Left colon (tissue), 2 donors: ENCODE measurements around the gene IL13. TPM values are rescaled to one million over a fixed set of nuclear protein-coding genes. Genes with fewer than 3 reads are reported as not detected.
A peak's percentile ranks its signal among the peaks of the same experiment; 100 is the strongest.

Experiments used
- ATAC-seq: fragments of 200-7000 bp; cut with Tn5 transposase; one replicate; pipeline ENCODE4 v1.9.1; 2020; ENCODE audit warnings: mild to moderate bottlenecking, moderate library complexity
- DNase-seq, 2 donors: peaks; one replicate each; pipeline ENCODE4 v3.0.0-alpha.2; 2020
- intact Hi-C, 2 donors: fragments of 100-400 bp; cut with DNase I in 1 of 2; cut with micrococcal nuclease in 1 of 2; formaldehyde crosslinking; loops; one replicate each; pipeline versions ENCODE4 v1.11.2 to v1.14.0; 2022; cut with DNase I, micrococcal nuclease
- total RNA-seq, 2 donors: library from RNA; stranded (reverse); fragmentation: NEBNext Ultra II Directional; extraction: Animal tissue kit (Norgen Biotek cat#: 25700); gene quantifications; one replicate each; pipeline ENCODE4 v1.2.1, GENCODE V29; 2021
- donor health status: DM: no; HTN: no; CAD: no.
- donor health status: DM: yes; HTN: yes; CAD: no.

IL13 gene
- total RNA-seq, 2 donors from 2014 or later: not detected

DNA sequence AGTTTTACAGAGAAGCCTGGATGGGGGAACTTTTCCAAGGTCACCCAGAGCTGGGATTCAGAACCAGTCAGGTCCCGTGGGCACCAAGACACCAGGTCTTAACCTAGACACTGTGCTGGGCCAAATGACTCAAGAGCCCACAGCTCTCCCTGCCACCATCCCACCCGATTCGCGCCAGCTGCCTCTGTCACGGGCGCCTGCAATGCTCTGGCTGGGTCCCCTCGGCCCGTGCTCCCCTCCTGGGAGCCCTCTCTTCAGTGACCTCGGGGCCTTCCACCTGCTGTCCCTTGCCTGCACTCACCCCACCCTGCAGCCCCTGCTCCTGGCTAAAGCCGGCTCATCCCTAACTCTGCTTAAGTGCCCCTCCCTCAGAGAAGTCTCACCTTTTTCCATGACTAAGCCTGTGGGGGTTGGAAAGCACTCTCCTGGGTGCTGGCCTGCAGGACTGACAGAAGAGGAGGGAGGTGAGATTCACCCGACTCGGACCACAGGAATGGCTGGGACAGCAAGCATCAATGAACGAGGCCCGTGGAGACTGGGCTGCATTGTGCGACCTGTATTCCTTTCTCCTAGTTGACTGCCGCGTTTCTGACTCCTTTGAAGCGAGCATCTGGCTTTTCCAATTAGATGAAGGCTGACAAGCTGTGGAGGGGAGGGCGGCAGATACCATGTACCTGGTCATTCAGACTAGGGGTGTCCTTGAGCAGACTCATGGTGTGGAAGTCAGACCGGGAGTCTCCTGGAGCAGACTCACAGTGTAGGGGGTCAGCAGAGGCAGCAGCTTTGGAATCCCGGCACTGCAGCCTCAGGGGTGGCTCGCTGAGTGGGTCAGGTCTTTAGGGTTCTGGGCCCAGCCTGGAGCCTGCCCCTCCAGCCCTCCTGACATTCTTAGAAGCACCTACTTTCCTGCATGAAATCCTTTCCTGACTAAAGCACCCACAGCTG, 10.1 kb downstream of the IL13 start:
- ATAC-seq (no peak), DNase-seq (no peak)
- intact Hi-C loops: no loop called here

DNA sequence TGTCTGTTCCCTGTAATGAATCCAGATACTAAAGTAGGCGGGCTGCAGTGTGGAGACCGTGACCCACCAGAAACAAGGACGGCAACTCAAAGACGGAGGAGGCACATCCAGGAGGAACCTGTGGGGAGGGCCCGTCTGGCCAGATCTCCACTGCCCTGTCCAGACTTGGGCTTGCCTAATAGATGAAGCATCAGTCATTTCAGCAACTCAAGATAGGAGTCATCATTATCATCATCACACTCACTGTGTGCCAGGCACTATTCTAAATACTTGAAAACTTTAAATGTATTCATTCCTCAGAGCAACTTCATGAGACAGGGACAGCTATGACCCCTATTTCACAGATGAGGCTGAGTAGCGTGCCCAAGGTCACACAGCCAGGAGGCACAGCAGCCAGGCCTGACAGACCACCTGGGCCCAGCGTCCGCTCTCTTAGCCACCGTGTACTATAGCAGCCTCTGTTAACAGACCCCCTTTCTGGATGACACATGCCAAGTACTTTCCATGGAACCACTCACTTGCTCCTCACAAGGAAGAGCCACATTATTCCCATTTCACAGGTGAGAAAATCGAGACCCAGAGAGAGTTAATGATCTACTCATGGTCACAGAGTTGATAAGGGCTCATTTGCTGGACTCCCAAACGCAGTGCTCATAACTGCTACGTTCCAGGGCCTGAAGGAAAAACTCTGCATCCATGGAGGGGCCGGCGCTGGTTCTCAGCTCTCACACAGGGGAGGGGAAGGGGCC, 10.9 kb downstream of the IL13 start:
- intact Hi-C loops: no loop called here
- ATAC-seq: no peak
- DNase-seq: no peak

DNA sequence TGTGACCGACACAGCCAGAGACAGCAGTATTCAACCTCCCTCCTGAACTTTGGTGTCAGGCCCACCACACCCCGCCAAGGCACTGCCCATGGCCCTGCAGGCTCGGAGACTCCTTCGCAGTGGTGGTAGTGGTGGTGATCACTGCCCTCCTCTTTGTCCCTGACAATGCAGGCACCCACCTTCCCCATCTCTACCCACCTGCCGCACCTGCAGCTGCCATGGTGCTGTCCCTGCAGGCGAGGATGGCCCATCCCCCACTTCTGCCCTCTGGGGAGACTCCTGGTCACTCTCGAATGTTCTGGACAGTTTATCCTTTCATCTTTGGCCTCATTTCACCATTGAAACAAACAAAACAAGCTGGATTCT, 11.5 kb downstream of the IL13 start:
- no peak for DNase-seq
- ATAC-seq: no peak
- intact Hi-C loops: no loop called here

DNA sequence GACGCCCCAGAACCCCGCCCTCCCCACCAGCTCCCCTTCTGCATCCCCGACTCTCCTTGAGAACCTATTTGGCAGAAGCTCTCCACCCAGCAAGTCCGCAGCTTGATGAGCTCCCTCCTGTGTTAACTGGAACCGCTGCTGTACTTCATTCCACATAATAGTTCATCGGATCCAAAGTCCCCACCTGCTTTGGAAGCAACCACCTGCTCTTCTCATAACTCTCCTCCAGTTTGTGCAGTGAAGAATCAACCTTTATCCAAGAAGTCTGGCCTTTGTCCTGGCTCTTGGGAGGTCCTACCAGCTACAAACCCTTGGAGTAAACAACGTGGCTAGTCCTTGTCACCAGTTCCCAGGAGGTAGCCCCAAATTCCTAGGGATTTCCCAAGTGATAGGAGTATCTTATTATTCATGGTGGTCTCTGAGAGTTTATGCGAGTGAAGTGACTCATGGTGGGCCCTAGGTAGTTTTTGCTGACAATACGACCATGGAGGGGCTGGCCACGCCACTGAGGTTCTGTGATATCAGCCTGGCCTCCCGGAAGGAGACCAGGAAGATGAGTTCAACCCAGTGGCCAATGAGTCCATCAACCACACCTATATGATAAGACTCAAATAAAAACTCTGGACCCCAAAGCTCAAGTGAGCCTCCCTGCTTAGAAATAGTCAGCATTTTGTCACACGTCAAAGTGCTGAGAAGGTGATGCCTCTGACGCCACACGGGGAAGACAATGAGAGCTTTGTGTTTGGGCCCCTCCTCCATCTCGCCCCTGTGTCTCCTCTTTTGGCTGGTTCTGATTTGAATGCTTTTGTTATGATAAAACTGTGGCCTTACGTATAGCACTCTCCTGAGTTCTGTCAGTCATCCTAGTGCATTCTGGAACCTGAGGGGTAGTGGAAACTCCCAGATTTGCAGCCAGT, 12.3 kb downstream of the IL13 start:
- DNase-seq: no peak
- no peak for ATAC-seq
- intact Hi-C loops: no loop called here

DNA sequence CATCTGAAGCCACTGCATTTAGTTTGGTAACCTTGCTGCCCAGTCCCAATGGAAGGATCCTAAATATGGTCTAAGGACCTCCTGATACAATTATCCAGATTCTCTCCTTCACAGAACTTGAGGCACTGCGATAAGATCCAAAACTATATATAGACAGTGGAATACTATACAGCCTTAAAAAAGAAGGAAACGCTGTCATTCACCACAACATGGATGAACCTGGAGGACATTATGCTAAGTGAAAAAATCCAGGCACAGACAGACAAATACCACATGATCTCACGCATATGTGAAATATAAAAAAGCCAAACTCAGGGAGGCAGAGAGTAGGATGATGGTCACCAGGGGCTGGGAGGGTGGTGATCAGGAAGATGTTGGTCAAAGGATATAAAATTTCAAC, 13.0 kb downstream of the IL13 start:
- no peak for DNase-seq
- ATAC-seq: no peak
- intact Hi-C loops: no loop called here

DNA sequence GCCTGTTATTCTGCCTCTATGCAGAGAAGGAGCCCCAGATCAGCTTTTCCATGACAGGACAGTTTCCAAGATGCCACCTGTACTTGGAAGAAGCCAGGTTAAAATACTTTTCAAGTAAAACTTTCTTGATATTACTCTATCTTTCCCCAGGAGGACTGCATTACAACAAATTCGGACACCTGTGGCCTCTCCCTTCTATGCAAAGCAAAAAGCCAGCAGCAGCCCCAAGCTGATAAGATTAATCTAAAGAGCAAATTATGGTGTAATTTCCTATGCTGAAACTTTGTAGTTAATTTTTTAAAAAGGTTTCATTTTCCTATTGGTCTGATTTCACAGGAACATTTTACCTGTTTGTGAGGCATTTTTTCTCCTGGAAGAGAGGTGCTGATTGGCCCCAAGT, 15.5 kb downstream of the IL13 start:
- no peak for ATAC-seq
- intact Hi-C loops: no loop called here
- DNase-seq: no peak

DNA sequence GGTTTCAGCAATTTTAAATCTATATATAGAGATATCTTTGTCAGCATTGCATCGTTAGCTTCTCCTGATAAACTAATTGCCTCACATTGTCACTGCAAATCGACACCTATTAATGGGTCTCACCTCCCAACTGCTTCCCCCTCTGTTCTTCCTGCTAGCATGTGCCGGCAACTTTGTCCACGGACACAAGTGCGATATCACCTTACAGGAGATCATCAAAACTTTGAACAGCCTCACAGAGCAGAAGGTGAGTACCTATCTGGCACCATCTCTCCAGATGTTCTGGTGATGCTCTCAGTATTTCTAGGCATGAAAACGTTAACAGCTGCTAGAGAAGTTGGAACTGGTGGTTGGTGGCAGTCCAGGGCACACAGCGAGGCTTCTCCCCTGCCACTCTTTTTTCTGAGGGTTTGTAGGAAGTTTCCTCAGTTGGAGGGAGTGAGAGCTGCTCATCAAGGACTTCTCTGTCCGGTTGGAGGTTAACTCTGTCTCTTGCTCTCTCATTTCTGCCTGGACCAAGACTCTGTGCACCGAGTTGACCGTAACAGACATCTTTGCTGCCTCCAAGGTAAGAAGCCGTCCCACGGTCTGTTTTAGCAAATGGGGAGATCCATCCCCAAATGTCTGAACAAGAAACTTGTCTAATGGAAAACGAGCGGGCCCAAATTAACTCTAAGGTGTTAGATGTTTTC, 16.1 kb downstream of the IL13 start, which contains the start of gene IL4:
IL4 (plus strand) TSS at position 51 of the 692 bp plus-strand sequence; CDS start at position 113, 62 bp downstream.
- intact Hi-C loops: no loop called here
- ATAC-seq (no peak), DNase-seq (no peak)

DNA sequence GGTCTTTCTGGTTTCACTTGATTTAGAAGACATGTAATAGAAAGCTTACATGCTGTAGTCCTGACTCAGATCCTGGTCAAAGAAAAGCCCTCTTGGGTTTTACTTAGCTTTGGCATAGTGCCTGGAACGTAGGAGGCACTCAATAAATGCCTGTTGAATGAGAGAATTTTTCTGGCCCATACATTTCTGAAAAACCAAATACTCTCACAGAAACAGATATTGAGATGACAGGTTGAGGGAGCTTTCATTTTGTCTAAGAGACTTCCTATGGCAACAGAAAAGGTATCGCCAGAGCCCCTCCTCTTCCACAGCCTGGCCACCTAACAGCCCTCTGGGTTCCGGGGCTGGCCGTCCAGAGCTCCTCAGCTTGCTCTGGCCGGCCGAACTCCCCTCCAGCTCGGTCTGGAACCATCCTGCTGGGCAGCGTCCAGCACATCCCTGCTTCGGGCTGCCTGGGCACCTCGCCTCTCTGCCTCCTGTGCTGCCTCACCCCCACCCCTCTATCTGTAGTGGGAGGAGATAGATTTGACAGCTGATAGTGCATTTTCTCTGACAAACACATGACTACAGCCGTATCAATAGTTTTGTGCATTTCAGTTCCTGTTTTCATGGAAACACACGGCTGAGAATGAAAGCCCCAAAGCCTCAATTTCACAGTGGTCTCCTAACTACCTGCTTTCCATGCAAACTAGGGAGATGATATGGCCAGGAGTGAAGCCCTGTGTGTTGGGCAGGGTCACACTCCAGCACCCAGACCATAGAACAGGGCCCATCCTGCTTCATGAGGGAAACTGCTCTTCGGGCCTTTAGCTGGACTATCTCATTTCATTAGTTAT, 16.9 kb downstream of the IL13 start:
- ATAC-seq (no peak), DNase-seq (no peak)
- intact Hi-C loops: no loop called here

DNA sequence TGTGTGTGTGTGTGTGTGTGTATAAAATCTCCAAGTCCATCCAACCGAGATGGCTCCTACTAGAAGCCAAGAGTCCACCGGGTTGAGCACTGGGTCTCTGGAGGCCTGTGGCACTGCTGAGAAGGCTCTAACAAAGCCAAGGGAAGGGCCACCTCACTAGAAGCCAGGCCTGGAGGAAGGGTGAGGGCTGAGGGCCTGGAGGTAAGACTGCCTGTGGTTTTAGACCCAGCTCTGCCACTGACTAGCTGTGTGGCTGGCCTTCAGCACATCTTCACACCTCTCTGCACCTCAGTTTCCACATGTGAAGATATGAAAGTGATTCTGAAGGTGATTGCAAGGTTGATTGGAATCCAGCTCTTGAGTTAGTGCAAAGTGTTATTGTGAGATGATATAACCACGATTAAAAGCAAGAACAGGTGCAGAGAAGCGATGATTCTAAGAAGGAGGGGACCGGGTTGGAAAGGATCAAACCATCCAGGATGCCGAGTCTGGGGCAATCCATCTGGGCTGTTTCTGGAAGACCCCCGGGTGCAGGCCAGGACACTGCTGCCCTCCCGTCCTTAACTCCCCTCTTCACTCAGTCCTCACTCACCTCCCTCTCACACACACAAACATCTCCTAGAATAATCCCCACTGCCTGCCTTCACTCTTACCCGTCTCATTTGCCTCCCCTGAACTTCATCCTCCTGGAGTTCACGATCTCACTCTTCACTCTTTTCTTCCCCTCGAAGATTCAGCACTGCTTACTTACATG, 18.1 kb downstream of the IL13 start:
- ATAC-seq (no peak), DNase-seq (no peak)
- intact Hi-C loops: no loop called here

DNA sequence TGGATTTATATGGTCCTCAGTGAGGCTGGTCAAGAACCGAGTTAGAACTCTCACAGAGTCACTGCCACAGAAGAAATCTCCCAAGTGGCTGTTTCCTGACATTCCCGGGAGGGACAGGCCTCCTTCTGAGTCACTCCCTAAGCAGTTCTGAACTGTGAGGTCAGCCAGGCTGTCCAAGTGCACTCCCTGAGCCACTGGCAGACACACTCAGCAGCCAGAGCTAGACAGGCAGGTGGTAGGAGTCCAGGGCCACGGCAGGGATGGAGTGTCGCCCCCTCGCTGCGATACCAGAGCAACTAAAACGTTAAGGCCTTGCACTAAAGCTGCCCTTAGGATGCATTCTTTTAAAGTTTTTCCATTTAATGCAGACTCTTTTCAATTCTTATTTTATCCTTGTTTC, 19.2 kb downstream of the IL13 start:
- ATAC-seq (peak; percentile 72), DNase-seq (no peak)
- intact Hi-C loops: no loop called here

DNA sequence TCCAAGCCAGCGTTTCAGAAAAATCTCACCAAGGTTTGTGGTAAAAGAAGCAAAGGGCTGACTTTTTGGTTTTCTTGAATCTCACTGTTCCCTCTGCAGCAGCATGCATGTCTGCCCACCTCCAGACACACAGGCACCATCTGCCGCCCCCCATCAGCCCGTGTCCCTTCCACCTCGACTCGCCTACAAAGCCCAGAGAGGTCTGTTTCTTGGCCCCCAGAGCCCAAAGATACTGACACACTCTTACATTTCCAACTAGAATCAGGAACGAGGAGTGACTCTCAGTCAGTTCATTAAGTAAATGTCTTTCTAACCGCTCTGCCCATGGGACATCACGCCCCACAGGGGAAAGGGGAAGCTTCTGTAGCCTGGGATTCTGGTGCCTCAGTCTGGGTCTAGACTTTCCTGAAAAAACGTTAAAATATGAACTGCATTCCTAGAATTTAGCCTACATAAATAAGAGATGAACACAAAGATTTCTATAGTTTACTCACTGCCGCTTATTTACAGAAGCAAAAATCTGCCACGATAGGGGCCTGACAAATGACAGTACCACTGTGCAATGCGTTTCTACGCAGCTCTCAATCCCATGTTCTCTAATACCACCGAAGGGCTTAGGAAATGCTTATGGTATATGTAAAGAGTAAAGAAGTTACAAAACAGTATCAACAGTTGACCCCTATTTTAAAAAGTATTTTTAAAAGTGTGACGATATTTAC, 19.9 kb downstream of the IL13 start:
- no peak for ATAC-seq
- intact Hi-C loops: no loop called here
- no peak for DNase-seq

DNA sequence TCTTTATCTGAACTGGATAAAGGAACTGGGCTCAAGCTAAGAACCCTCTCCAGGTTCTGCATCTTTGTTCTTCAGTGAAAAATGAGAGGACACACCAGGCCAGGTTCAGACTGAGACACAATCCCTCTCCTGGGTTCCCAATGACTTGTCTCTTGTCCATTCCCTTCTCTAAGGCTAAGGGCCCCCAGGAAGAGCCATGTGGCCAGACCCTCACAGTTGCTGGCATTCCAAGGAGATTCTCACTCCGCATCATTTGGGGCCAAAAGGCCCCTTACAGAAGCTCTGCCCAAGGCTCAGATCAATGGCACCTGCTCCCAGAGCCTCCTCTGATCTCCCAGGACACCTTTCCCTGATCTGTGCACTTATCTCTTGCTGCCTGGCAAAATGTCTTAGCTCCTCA, 20.8 kb downstream of the IL13 start:
- no peak for ATAC-seq
- no peak for DNase-seq
- intact Hi-C loops: no loop called here

DNA sequence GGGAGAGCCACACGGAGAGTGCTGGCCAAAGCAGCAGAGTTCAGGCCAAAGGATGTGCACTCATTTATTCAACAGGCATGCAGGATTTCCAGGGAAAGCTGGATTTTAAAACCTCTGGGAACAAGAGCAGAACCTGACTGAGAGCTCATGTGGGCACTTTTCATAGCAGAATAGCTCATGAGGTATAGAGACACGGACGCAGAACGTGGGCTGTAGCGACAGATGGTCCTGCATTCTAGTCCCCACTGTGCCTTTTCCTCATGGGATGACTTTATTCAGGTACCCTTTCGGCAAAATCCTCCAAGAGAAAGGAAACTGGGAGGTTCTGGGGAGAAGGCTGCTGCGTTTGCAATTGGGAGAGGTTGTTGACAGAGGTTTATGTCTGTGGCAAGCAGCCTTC, 21.2 kb downstream of the IL13 start:
- ATAC-seq: no peak
- no peak for DNase-seq
- intact Hi-C loops: no loop called here

DNA sequence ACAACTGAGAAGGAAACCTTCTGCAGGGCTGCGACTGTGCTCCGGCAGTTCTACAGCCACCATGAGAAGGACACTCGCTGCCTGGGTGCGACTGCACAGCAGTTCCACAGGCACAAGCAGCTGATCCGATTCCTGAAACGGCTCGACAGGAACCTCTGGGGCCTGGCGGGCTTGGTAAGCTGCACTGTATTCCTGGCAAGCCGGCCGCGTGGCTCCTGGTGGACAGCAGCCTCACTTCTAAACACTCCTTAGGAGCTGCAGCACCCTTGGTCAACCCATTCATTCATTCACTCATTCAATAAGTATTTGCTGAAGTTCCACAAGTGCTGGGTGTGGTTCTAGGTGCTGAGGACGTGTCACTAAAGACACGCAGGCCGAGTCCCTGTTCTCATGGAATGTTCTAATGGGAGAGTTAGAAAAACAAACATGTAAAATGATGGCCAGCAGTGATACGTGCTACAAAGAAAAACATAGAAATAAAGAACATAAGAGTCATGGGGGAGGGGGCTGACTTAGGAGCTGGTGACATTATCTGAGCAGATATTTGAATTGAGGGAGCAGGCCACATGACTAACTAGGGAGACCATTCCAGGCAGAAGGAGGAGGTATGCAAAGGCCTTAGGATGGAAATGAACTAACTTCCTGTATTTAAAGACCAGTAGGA, 21.9 kb downstream of the IL13 start:
- intact Hi-C loops: no loop called here
- ATAC-seq (no peak), DNase-seq (no peak)

DNA sequence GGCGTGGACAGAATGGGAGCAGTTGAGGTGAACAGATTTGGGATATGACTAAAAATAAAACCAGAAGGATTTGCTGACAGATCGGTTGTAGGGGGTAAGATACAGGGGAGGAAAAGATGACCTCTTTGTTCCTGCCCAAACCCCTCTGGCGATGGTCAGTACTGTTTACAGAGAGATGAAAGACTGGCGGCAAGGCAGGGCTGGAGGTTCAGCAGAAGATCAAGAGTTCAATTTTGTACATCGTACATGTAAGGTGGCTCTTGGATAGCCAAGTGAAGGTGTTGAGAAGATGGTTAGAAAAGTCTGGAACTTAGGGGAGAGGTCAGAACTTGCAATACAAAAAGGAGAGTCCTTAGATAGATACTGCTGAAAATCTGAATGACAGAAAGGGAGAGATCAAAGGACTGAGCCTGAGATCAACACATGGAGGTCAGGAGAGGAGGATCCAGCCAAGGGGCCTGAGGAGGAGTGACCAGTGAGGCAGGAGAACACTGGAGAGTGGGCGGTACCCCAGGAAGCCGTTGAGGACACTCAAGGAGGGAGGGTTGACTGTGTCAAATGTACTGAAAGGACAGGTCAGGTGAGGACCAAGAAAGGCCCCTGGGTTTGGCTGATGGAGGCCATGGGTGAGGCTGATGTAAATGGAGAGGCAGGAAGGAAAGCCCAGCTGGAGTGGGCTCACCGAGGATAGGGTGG, 23.0 kb downstream of the IL13 start:
- ATAC-seq (no peak), DNase-seq (no peak)
- intact Hi-C loops: no loop called here

DNA sequence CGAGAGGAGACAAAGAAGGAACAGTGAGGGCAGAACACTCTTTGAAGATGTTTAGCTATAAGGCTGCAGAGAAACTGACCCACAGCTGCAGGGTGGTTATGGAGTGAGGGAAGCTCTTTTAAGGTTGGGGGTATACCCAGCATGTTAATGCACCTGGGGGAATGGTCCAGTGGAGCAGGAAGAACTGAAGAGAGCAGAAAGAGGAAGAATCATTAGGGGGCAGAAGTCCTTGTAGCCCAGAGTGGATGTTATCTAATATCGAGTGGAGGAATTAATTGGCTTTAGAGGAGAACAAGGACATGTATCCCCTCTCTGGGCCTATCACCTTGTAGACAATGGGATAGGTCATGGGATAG, 23.5 kb downstream of the IL13 start:
- no peak for ATAC-seq
- DNase-seq: no peak
- intact Hi-C loops: no loop called here
